GM23338 (cell line): Measurements from ENCODE around the gene RAB3GAP2. TPM values are rescaled to one million over a fixed set of nuclear protein-coding genes. Genes with fewer than 3 reads are reported as not detected.
"Not testable (repeated sequence)": the region's sequence is repeated elsewhere in the genome, so short reads cannot be mapped to it uniquely, and the experiment has no call there.

Experiments used
- ATAC-seq: fragments of 200-7000 bp; cut with Tn5 transposase; 3 replicates; pipeline ENCODE4 v1.9.1; 2020
- DNase-seq: peaks from one replicate; pipeline ENCODE4 v3.0.0-alpha.2; 2015; ENCODE audit warnings: low spot score
- H2AFZ ChIP-seq: fragments of 200-600 bp; sonication (generic); 2 replicates; pipeline ENCODE4 v1.8.0; 2016; ENCODE audit warnings: antibody characterized with exemption, mild to moderate bottlenecking, moderate library complexity
- H3F3A ChIP-seq: fragments of 200-600 bp; sonication (generic); replicated peaks from 2 replicates; pipeline ENCODE4 v1.8.0; 2017; ENCODE audit warnings: antibody characterized with exemption, mixed run types, low read depth
- H3K27ac ChIP-seq: fragments of 200-600 bp; sonication (generic); 2 replicates; pipeline ENCODE4 v1.6.1; 2016; ENCODE audit warnings: low read depth
- H3K27me3 ChIP-seq: fragments of 200-600 bp; sonication (generic); 2 replicates; pipeline ENCODE4 v1.8.0; 2016; ENCODE audit warnings: mild to moderate bottlenecking, mixed run types, moderate library complexity; ENCODE audit not compliant: insufficient read depth
- H3K36me3 ChIP-seq: fragments of 200-600 bp; sonication (generic); 2 replicates; pipeline ENCODE4 v1.8.0; 2016; ENCODE audit warnings: mild to moderate bottlenecking; ENCODE audit not compliant: insufficient read depth
- H3K4me1 ChIP-seq: fragments of 200-600 bp; sonication (generic); 2 replicates; pipeline ENCODE4 v1.8.0; 2016; ENCODE audit warnings: mild to moderate bottlenecking, moderate library complexity; ENCODE audit not compliant: insufficient read depth
- H3K4me2 ChIP-seq: fragments of 200-600 bp; sonication (generic); 2 replicates; pipeline ENCODE4 v1.7.1; 2017; ENCODE audit warnings: mixed run types
- H3K4me3 ChIP-seq: fragments of 200-600 bp; sonication (generic); 2 replicates; pipeline ENCODE4 v1.6.1; 2016; ENCODE audit warnings: mixed run types
- H3K79me2 ChIP-seq: fragments of 200-600 bp; sonication (generic); replicated peaks from 2 replicates; pipeline ENCODE4 v1.8.0; 2017; ENCODE audit warnings: mild to moderate bottlenecking; ENCODE audit not compliant: insufficient read depth
- H3K9me2 ChIP-seq: fragments of 200-600 bp; sonication (generic); 2 replicates; pipeline ENCODE4 v1.8.0; 2017; ENCODE audit not compliant: insufficient read depth
- H4K20me1 ChIP-seq: fragments of 200-600 bp; sonication (generic); replicated peaks from 2 replicates; pipeline ENCODE4 v1.8.0; 2017; ENCODE audit warnings: mild to moderate bottlenecking; ENCODE audit not compliant: insufficient read depth
- H3K27ac Mint-ChIP-seq: 2 replicates; pipeline ENCODE4 v1.8.0; 2020; ENCODE audit warnings: inconsistent platforms, mild to moderate bottlenecking, moderate library complexity, mixed read lengths
- H3K27me3 Mint-ChIP-seq: 3 replicates; pipeline ENCODE4 v1.8.0; 2022; ENCODE audit warnings: low read depth, mild to moderate bottlenecking, moderate library complexity, mixed read lengths, inconsistent platforms; ENCODE audit not compliant: insufficient read depth, poor library complexity
- H3K36me3 Mint-ChIP-seq: 3 replicates; pipeline ENCODE4 v1.8.0; 2021; ENCODE audit warnings: low read depth, mild to moderate bottlenecking, inconsistent platforms, moderate library complexity, mixed read lengths
- H3K4me1 Mint-ChIP-seq: 3 replicates; pipeline ENCODE4 v1.8.0; 2020; ENCODE audit warnings: mild to moderate bottlenecking, inconsistent platforms, mixed read lengths
- H3K4me3 Mint-ChIP-seq: 3 replicates; pipeline ENCODE4 v1.8.0; 2021; ENCODE audit warnings: moderate library complexity, mild to moderate bottlenecking, inconsistent platforms, mixed read lengths
- H3K9me3 Mint-ChIP-seq: 3 replicates; pipeline ENCODE4 v1.8.0; 2020; ENCODE audit warnings: moderate library complexity, mild to moderate bottlenecking, inconsistent platforms, mixed read lengths
- EZH2 ChIP-seq: fragments of 200-600 bp; sonication (generic); IDR thresholded peaks from one replicate; pipeline ENCODE4 v1.8.0; 2017; ENCODE audit warnings: antibody characterized with exemption, mild to moderate bottlenecking, low read depth; ENCODE audit not compliant: unreplicated experiment
- POLR2AphosphoS5 ChIP-seq: IDR thresholded peaks from 2 replicates; pipeline ENCODE4 v1.6.1; 2016; ENCODE audit warnings: antibody characterized with exemption, low read depth
- ZNF114 ChIP-seq: fragments of 250-450 bp; sonication (Bioruptor Pico); IDR thresholded peaks from 2 replicates; pipeline ENCODE4 v1.5.0; 2020; ENCODE audit warnings: mild to moderate bottlenecking, moderate library complexity
- ZNF462 ChIP-seq: fragments of 250-450 bp; sonication (Bioruptor Pico); IDR thresholded peaks from 2 replicates; pipeline ENCODE4 v1.5.0; 2020; ENCODE audit warnings: mild to moderate bottlenecking, moderate library complexity
- polyA plus RNA-seq: library from polyadenylated mRNA; unstranded; fragments of >200 nt; fragmentation: Nextera tagmentation; extraction: Ambion mirVana; gene quantifications from 2 replicates; pipeline ENCODE4 v1.2.1, GENCODE V29; 2016
- total RNA-seq: library from RNA; depleted of rRNA; stranded (reverse); fragments of >200 nt; shearing (Covaris generic); gene quantifications from 2 replicates; pipeline ENCODE4 v1.2.3, GENCODE V29; 2014

RAB3GAP2 gene
- total and polyA plus RNA-seq, 2 experiments from 2014 or later = 19.4 to 44.6 TPM

- TF ChIP-seq ZNF462 (no peak), POLR2AphosphoS5 (no peak), EZH2 (no peak), ZNF114 (CRISPR knock-in tag) (no peak)
Measured at GRCh38 chr1:220170836-220171526, 101.3 kb downstream of the RAB3GAP2 start (continued).

- H3K27me3 ChIP-seq, ATAC-seq, H3K4me1 Mint-ChIP-seq, H3K4me2 ChIP-seq, H3K4me3 ChIP-seq, H3K27me3 Mint-ChIP-seq, H3K79me2 ChIP-seq, H3K27ac Mint-ChIP-seq, H3K4me1 ChIP-seq, H3K9me2 ChIP-seq, H2AFZ ChIP-seq, H3K9me3 Mint-ChIP-seq, H4K20me1 ChIP-seq, H3F3A ChIP-seq, H3K27ac ChIP-seq, H3K4me3 Mint-ChIP-seq, DNase-seq: not testable (repeated sequence)
- H3K36me3 Mint-ChIP-seq = peaks cover 61% of the 10 kb centered on the region
- H3K36me3 ChIP-seq = peaks cover 36% of the 10 kb centered on the region
Measured at GRCh38 chr1:220169887-220170286, 102.4 kb downstream of the RAB3GAP2 start.
